Measurements from ENCODE around the gene GFER. TPM values are rescaled to one million over a fixed set of nuclear protein-coding genes. Genes with fewer than 3 reads are reported as not detected.
"Not testable (repeated sequence)": the region's sequence is repeated elsewhere in the genome, so short reads cannot be mapped to it uniquely, and the experiment has no call there.

The GFER gene
- total and polyA plus RNA-seq, 2 experiments from 2014 or later: 16.4 to 31.0 TPM

DNA sequence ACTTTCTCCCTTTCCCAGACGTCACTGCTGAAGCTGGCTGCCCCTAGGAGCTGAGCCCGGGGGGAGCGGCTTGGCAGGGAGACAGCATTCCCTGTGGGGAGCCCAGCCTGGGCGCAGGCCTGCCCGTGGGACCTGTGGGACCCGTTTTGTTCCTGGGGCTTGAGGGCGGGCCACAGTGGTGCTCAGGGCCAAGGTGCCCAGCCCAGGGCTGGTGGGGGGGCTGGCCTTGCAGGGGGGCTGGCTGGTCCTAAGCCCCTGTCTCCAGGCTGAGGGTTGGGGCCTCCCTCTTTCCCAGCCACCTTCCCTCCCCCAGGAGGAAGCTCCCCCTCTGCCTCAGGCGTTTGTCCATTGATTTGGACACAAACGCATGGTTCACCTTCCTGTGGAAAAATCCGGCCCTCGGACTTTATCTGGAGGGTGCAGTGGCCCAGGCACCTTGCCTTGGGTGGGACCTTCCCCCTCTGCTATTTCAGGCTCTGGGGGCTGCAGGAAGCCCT is 47.1 kb downstream of the GFER start:
- 69 to 76% methylated on average over 10 of the region's 11 CpGs for whole genome bisulfite sequencing, 2 experiments (ENCODE audit: low coverage in 1 of 2, low lambda C conversion rate in 2 of 2, missing lambda C conversion rate in 2 of 2)
- H3K27ac ChIP-seq: no peak overlapping the region
- TF ChIP-seq EZH2phosphoT487 (IDR thresholded peaks at IDR 0.05; ENCODE audit: insufficient read depth, low read depth): no peak
- TF ChIP-seq EZH2 (IDR thresholded peaks at IDR 0.05; ENCODE audit: insufficient read depth, poor library complexity, severe bottlenecking): no peak

DNA sequence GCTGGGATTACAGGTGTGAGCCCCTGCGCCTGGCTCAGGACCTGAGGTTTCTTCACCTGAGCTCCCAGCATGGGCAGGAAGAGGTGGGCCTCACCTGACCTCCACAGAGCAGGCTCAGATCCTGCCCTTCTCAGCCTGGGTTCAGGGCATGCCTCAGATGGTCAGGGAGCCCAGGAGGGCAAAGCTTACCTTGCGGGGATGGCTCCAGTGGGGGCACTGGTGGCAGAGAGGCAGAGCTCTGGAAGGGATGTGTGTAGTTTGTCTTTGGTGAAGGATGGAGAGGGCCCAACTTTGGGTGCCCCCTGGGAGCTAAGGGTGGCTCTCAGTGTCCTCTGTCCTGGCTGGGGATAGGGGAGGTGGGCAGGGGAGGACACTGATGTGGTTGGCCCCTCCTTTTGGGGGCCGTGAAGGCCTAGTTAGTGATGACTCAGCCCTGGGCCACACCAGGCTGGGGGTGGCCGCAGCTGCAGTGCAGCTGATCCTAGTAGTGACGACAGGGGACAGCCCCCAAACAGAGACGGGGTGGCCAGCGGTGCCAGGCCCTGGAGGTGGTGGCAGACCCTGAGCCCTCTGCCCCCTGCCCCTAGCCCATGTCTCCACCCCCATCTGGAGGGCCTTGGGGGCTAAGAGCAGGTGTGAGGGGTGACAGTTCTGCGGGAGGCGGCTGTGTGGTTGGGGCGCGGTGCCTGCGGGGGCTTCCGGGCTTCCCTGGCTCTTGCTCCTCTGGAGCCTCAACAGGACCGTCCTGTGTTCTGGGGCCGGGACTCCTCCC is 48.5 kb downstream of the GFER start:
- no peaks in the 10 kb centered on the region for H3F3A ChIP-seq (ENCODE audit: insufficient read depth)
- no peaks in the 10 kb centered on the region for H3K9me2 ChIP-seq (ENCODE audit: insufficient read depth)
- no peak overlapping the region for H3K4me3 ChIP-seq
- in situ Hi-C loops (cut with MboI): no loop called here
- no peak for TF ChIP-seq EZH2phosphoT487 (IDR thresholded peaks at IDR 0.05; ENCODE audit: insufficient read depth, low read depth)
- TF ChIP-seq EZH2 (IDR thresholded peaks at IDR 0.05; ENCODE audit: insufficient read depth, poor library complexity, severe bottlenecking): no peak
- H3K9me3 ChIP-seq (ENCODE audit: low read depth): no peaks in the 10 kb centered on the region
- peaks cover 26% of the 10 kb centered on the region for H3K4me1 ChIP-seq (ENCODE audit: insufficient read depth)
- peak overlapping the region; percentile 55 for H3K4me2 ChIP-seq (ENCODE audit: unreplicated experiment)
- no peaks in the 10 kb centered on the region for H3K27me3 ChIP-seq (replicated peaks; ENCODE audit: insufficient read depth)
- H3K9ac ChIP-seq: peak overlapping the region; percentile 76
- H4K20me1 ChIP-seq (ENCODE audit: insufficient read depth): no peaks in the 10 kb centered on the region
- H3K27ac ChIP-seq: peak overlapping the region; percentile 81
- H2AFZ ChIP-seq: peak overlapping the region; percentile 73; the same call in 1 of the 2 replicates
- 47 to 70% methylated on average over 9 to 10 of the region's 15 CpGs for WGBS, 2 experiments (ENCODE audit: low coverage in 1 of 2, low lambda C conversion rate in 2 of 2, missing lambda C conversion rate in 2 of 2)
- H3K36me3 ChIP-seq (ENCODE audit: low read depth): no peaks in the 10 kb centered on the region
- peak; percentile 44 for DNase-seq
- peaks cover 12% of the 10 kb centered on the region; the same call in 1 of the 2 replicates for H3K79me2 ChIP-seq (ENCODE audit: insufficient read depth)

More for the DNA sequence above, 47.1 kb downstream of the GFER start:
- Histone ChIP-seq H3K4me1 (ENCODE audit: insufficient read depth) (peaks cover 24% of the 10 kb centered on the region), H2AFZ (no peak overlapping the region), H3K9me2 (ENCODE audit: insufficient read depth) (no peaks in the 10 kb centered on the region), H3K9me3 (ENCODE audit: low read depth) (no peaks in the 10 kb centered on the region), H3K4me3 (no peak overlapping the region), H3F3A (ENCODE audit: insufficient read depth) (no peaks in the 10 kb centered on the region), H3K9ac (no peak overlapping the region), H3K4me2 (ENCODE audit: unreplicated experiment) (no peak overlapping the region), H3K27me3 (replicated peaks; ENCODE audit: insufficient read depth) (no peaks in the 10 kb centered on the region), H4K20me1 (ENCODE audit: insufficient read depth) (no peaks in the 10 kb centered on the region), H3K79me2 (ENCODE audit: insufficient read depth) (peaks cover 7% of the 10 kb centered on the region; the same call in 1 of the 2 replicates), H3K36me3 (ENCODE audit: low read depth) (no peaks in the 10 kb centered on the region)
- DNase-seq: no peak
- in situ Hi-C loops (cut with MboI): no loop called here

DNA sequence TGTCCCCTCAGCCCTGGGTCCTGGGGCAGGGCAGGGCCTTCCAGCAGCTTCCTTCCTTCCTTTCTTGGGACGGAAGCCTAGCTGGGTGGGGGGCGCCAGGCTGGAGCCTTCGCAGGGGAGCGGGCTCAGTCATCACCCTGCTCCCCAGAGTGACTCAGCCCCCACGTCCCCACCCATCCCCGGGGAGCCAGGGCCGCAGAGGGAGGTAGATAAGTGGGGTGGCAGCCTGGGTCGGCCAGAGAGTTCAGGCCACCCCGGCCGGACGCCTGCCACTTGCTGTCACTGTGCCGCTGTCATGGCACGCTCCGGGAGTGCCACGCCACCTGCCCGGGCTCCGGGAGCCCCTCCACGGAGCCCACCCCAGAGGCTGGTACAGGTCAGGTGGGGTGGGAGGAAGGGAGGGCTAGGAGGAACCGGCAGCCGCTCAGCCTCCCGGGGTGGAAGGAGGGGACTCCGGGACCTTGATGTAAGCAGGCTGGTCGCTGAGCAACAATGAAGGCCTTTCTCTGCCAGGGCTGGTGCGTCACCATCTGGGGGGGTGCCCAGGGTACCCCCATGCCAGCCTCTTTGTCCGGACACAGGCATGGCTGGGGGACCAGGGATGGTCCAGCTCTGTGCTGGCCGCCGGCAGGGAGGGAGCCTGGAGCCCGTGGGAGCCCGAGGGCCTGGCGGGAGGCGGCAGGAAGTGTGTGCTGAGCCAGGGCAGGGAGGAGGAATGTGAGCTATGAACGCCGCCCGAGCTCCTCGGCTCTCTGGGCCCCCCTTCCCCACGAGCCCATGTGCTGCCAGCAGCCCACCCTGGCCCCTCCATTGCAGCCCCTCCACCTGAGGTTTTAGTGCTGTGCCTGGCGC is 49.3 kb downstream of the GFER start:
- no peak for TF ChIP-seq EZH2 (IDR thresholded peaks at IDR 0.05; ENCODE audit: insufficient read depth, poor library complexity, severe bottlenecking)
- TF ChIP-seq EZH2phosphoT487 (IDR thresholded peaks at IDR 0.05; ENCODE audit: insufficient read depth, low read depth): no peak
- in situ Hi-C loops (cut with MboI): no loop called here
- H3K9me2 ChIP-seq (ENCODE audit: insufficient read depth): no peaks in the 10 kb centered on the region
- H3F3A ChIP-seq (ENCODE audit: insufficient read depth): no peaks in the 10 kb centered on the region
- peak; percentile 83 for DNase-seq
- H3K4me3 ChIP-seq: peak overlapping the region; percentile 42
- peak overlapping the region; percentile 76 for H3K9ac ChIP-seq
- WGBS, 2 experiments (ENCODE audit: low coverage in 1 of 2, low lambda C conversion rate in 2 of 2, missing lambda C conversion rate in 2 of 2): 20 to 22% methylated on average over 23 to 32 of the region's 37 CpGs
- peak overlapping the region; percentile 81 for H3K27ac ChIP-seq
- peaks cover 26% of the 10 kb centered on the region for H3K4me1 ChIP-seq (ENCODE audit: insufficient read depth)
- H3K4me2 ChIP-seq (ENCODE audit: unreplicated experiment): peak overlapping the region; percentile 55
- no peaks in the 10 kb centered on the region for H3K9me3 ChIP-seq (ENCODE audit: low read depth)
- H3K36me3 ChIP-seq (ENCODE audit: low read depth): no peaks in the 10 kb centered on the region
- peaks cover 12% of the 10 kb centered on the region; the same call in 1 of the 2 replicates for H3K79me2 ChIP-seq (ENCODE audit: insufficient read depth)
- peak overlapping the region; percentile 73 for H2AFZ ChIP-seq
- H3K27me3 ChIP-seq (replicated peaks; ENCODE audit: insufficient read depth): no peaks in the 10 kb centered on the region
- no peaks in the 10 kb centered on the region for H4K20me1 ChIP-seq (ENCODE audit: insufficient read depth)

DNA sequence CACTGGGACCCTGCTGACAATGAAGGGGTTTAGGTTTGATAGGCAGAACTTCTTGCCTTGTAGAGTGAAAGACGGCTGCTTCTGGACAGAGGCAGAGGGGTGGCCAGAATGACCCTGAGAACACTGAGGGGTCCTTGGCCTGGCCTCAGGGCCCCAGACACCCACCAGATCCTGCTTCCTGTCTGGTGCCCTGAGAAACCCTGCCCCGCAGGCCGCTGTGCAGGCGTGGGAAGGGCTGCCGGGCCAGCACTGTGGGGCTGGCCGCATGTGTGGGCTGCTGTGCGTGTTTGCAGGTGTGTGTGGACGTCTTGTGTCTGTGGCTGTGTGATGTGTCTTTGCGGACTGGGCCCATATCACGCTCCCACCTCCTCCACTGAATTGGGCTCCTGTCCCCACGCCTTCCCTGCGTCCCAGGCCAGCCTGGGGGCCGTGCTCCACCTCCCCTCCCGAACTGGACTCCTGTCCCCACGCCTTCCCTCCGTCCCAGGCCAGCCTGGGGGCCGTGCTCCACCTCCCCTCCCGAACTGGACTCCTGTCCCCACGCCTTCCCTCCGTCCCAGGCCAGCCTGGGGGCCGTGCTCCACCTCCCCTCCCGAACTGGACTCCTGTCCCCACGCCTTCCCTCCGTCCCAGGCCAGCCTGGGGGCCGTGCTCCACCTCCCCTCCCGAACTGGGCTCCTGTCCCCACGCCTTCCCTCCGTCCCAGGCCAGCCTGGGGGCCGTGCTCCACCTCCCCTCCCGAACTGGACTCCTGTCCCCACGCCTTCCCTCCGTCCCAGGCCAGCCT is 50.1 kb downstream of the GFER start:
- Histone ChIP-seq H2AFZ (peak overlapping the region; percentile 73), H3K4me2 (ENCODE audit: unreplicated experiment) (peak overlapping the region; percentile 55), H3K9ac (peak overlapping the region; percentile 76), H3K4me1 (ENCODE audit: insufficient read depth) (peaks cover 26% of the 10 kb centered on the region), H3K27ac (peak overlapping the region; percentile 81), H3K79me2 (ENCODE audit: insufficient read depth) (peaks cover 12% of the 10 kb centered on the region; the same call in 1 of the 2 replicates), H3K4me3 (peak overlapping the region; percentile 42)
- 76 to 87% methylated on average over 12 to 17 of the region's 32 CpGs for WGBS, 2 experiments (ENCODE audit: low coverage in 1 of 2, low lambda C conversion rate in 2 of 2, missing lambda C conversion rate in 2 of 2)
- H3K36me3 ChIP-seq (ENCODE audit: low read depth); H3K9me3 ChIP-seq (ENCODE audit: low read depth); in situ Hi-C loops (cut with MboI); H3F3A ChIP-seq (ENCODE audit: insufficient read depth); H3K9me2 ChIP-seq (ENCODE audit: insufficient read depth); H3K27me3 ChIP-seq (replicated peaks; ENCODE audit: insufficient read depth); H4K20me1 ChIP-seq (ENCODE audit: insufficient read depth): not testable (repeated sequence)
- peak; percentile 23 for DNase-seq
